GM10266 (cell line): Measurements from ENCODE around the gene RAP1B.
"Not testable (repeated sequence)": the region's sequence is repeated elsewhere in the genome, so short reads cannot be mapped to it uniquely, and the experiment has no call there.

Source experiments
- DNase-seq: peaks from one replicate; pipeline ENCODE4 v3.0.0; 2012; ENCODE audit errors: extremely low spot score
- TF ChIP-seq, protein P1 (sequence below): IDR thresholded peaks from 2 replicates; pipeline ENCODE4 v1.5.1; 2012; ENCODE audit warnings: mild to moderate bottlenecking, low read depth; ENCODE audit not compliant: control insufficient read depth, insufficient read depth; ENCODE audit errors: missing control alignments

The RAP1B gene

DNA sequence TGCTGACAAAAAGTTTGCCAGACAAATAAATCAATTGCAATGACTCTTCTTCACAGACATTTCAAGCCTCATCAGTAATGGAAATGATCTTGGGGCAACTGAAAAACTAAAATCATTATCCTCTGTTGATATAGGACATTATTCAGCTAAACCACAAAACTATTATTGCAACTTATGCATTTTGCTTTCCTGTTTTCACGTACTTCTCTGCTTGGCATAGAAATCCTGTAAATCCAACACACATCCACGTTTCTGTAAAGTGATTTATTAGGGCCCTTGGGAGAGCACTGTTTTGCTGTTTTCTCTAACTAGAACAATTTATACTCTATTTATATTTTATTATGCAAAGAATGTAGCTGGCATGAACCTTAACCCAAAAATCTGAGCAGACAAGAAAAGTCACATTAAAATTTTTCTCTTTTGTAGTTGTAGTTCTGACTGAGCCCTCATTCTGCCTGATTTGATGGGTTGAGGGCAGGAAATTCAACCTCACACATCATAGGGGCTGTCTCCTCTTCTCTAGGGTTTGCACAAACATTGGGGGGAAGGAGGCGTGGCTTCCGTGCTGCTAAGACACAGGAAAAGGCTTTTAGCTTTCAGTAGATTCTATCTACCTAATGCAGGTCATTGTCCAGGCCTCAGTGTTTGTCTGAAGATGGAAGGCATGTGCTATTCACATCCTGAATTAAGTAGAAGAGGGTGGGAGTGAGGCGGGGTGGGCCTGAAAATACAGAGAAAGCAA lies 64.6 kb downstream of the RAP1B start:
- TF ChIP-seq, protein P1, sequence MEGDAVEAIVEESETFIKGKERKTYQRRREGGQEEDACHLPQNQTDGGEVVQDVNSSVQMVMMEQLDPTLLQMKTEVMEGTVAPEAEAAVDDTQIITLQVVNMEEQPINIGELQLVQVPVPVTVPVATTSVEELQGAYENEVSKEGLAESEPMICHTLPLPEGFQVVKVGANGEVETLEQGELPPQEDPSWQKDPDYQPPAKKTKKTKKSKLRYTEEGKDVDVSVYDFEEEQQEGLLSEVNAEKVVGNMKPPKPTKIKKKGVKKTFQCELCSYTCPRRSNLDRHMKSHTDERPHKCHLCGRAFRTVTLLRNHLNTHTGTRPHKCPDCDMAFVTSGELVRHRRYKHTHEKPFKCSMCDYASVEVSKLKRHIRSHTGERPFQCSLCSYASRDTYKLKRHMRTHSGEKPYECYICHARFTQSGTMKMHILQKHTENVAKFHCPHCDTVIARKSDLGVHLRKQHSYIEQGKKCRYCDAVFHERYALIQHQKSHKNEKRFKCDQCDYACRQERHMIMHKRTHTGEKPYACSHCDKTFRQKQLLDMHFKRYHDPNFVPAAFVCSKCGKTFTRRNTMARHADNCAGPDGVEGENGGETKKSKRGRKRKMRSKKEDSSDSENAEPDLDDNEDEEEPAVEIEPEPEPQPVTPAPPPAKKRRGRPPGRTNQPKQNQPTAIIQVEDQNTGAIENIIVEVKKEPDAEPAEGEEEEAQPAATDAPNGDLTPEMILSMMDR, result no peak
- no peak for DNase-seq

DNA sequence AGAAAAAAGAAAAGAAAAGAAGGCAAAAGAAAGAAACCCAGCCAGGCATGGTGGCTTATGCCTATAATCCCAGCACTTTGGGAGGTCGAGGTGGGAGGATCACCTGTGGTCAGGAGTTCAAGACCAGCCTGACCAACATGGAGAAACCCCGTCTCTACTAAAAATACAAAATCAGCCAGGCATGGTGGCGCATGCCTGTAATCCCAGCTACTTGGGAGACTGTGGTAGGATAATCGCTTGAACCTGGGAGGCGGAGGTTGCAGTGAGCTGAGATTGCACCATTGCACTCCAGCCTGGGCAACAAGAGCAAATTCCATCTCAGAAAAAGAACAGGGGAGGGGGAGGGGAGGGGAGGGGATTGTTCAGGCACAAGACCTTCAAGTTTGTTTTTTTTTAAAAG lies 66.2 kb downstream of the RAP1B start:
- not testable (repeated sequence) for DNase-seq

DNA sequence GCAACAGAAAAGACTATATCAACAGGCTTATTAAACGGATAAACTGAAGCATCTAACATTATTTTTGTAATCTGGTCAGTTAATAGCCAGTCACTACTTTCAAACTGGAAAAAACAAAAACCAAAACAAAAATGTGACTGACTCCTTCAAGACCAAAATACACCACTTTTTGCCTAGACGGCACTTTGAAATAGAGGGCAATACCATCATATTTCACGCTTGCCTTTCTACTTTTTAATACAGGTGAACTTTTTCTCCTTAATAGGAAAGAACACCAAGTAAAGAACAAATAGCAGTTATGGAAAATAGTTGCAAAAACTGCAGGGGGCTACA lies 75.5 kb downstream of the RAP1B start:
- TF ChIP-seq, protein P1, result no peak
- no peak for DNase-seq

DNA sequence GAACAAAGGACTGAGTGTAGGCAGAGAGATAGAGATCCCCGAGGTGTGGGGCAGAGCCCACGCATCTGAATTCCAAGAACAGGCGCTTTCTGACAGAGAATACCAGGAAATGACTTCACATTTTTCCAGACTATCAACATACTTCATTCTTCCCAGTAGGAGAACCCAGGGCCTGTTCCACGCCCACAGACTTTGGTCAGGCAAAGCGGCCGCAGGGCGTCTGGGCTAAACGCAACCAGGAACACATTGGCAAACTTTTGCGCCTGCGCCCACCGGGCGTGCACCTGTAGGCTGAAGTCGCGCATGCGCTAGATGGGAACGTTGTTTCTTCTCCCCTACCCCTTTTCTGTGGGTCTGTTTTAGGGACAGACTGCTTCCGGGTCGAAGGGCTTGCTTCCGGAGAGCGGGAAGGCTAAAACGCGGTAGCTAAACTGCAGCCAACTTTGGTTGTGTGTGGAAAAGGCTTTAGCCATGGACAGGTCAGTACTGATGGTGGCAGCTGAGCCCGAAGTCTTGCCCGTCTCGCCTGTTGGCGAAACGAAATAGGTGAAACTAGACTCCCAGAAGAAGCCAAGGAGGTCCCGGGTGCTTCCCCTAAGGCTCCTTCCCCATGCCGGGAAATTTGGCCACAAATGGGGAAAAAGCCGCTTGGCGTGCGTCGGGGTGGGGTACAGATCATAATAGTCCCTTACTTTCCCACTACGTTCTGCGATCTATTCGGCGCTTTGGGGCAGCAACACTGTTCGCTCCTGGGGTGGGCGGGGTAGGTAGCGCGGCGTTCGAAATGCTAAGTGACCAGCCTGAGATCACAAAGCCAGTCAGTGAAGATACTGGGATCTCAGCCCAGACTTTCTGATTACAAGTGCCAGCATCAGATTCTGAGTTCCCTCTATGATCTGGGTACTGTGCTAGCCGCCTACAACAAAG lies 76.2 kb downstream of the RAP1B start, which contains the start of gene NUP107:
Gene NUP107 (plus strand): TSS at position 384 of the 927 bp plus-strand sequence. CDS start 88 bp downstream, at position 472.
- TF ChIP-seq, protein P1, result no peak
- peak; percentile 95 for DNase-seq

DNA sequence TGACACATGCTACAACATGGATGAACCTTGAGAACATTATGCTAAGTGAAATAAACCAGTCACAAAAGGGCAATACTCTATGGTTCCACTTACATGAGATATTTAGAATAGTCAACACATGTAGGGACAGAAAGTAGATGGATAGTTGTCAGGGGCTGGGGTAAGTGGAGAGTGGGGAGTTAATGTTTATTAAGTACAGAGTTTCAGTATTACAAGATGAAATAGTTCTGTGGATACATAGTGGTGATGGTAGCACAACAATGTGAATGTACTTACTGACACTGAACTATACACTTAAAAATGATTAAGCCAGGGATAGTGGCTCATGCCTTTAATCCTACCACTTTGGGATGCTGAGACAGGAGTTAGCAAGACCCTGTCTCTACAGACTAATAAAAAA lies 84.8 kb downstream of the RAP1B start:
- TF ChIP-seq, protein P1, result no peak
- no peak for DNase-seq

DNA sequence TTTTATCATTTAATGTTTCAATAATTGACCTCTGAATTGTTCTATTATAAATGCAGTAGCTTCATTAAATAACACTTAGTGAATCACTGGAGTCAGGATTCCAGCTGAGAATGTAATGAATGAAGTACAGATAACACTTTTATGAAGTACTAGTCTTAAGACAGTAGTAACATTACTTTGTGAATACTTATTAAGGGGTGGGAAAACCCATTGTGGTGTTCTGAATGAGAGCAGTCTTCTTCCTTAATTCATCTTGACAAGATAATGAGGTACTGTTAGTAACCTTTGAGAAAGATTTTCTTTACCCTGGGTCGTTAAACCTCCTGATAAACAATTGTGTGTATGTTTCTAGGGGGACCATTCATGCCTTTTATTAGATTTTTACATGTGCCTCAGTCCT lies 88.8 kb downstream of the RAP1B start:
- DNase-seq, result no peak
- TF ChIP-seq, protein P1, result no peak
